Tibial nerve (tissue), 4 donors: ENCODE measurements around the gene ZNF562.
"Not testable (repeated sequence)": the region's sequence is repeated elsewhere in the genome, so short reads cannot be mapped to it uniquely, and the experiment has no call there.

ENCODE experiments used
- EP300 ChIP-seq, 2 donors: sonication (generic); formaldehyde crosslinking; IDR thresholded peaks; one replicate each; pipeline ENCODE4 v1.6.1; 2017; ENCODE audit warnings: antibody characterized with exemption in 2 of 2, mild to moderate bottlenecking in 1 of 2
- POLR2A ChIP-seq, 2 donors: fragments of 450-650 bp; IDR thresholded peaks; one replicate each; pipeline ENCODE4 v1.6.1; 2017; ENCODE audit warnings: antibody characterized with exemption in 2 of 2, mild to moderate bottlenecking in 2 of 2, moderate library complexity in 2 of 2
- TF ChIP-seq, protein P1 (sequence below), 5 experiments: fragments of 200-600 bp in 3 of 5; fragments of 450-650 bp in 2 of 5; sonication (generic) in 3 of 5; IDR thresholded peaks; one replicate each; pipeline ENCODE4 v1.5.1; 2016 to 2019; ENCODE audit warnings: antibody characterized with exemption in 5 of 5, mild to moderate bottlenecking in 3 of 5, moderate library complexity in 2 of 5

DNA sequence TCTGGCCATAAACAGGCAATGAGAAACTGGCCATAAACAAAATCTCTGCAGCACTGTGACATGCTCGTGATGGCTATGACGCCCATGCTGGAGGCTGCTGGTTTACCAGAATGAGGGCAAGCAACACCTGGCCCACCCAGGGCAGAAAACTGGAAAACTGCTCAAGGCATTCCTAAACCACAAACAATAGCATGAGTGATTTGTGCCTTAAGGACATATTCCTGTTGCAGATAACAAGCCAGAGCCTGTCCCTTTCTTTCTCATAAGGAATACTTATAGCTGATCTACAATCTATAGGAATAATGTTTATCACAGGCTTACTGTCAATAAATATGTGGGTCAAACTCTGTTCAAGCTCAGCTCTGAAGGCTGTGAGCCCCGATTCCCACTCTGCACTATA, 23.4 kb downstream of the ZNF562 start:
- TF ChIP-seq, protein P1, sequence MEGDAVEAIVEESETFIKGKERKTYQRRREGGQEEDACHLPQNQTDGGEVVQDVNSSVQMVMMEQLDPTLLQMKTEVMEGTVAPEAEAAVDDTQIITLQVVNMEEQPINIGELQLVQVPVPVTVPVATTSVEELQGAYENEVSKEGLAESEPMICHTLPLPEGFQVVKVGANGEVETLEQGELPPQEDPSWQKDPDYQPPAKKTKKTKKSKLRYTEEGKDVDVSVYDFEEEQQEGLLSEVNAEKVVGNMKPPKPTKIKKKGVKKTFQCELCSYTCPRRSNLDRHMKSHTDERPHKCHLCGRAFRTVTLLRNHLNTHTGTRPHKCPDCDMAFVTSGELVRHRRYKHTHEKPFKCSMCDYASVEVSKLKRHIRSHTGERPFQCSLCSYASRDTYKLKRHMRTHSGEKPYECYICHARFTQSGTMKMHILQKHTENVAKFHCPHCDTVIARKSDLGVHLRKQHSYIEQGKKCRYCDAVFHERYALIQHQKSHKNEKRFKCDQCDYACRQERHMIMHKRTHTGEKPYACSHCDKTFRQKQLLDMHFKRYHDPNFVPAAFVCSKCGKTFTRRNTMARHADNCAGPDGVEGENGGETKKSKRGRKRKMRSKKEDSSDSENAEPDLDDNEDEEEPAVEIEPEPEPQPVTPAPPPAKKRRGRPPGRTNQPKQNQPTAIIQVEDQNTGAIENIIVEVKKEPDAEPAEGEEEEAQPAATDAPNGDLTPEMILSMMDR (IDR thresholded peaks at IDR 0.05) = not testable (repeated sequence)
- not testable (repeated sequence) for TF ChIP-seq EP300, POLR2A (IDR thresholded peaks at IDR 0.05)
